ENCODE results near the gene LAMC3. TPM values are rescaled to one million over a fixed set of nuclear protein-coding genes. Genes with fewer than 3 reads are reported as not detected.

The LAMC3 gene
- total RNA-seq, 2 experiments from 2014 or later, result 0.19 to 2.2 TPM

DNA sequence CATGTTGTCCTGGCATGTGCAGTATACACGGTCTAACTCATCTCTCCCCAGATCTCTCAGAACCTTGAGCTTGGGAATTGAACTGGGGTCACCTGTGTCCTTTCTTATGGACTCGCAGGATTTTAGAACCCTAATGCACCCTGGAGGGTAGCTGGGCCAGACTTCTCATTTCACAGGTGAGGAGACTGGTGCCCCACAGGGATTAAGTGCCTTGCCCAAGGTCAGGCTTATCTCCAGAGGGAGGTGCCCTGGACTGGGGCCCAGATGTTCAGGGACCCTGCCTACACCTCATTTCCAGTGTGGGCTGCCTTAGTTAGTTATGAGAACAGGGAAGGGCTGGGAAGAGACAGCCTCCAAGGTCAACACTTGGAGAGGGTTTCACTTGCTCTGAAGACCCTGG lies 112.4 kb downstream of the LAMC3 start:
- POLR2A ChIA-PET, result interaction anchor here (0.6 kb wide), 1 partner anchor 10 kb away, joined by 7 read pairs; no protein-coding TSS in a partner anchor
- H4K20me1 ChIP-seq (ENCODE audit: insufficient read depth, low read length), result no peaks in the 10 kb centered on the region; the same call in 1 of the 2 replicates
- H2AFZ ChIP-seq (ENCODE audit: low read length), result no peak overlapping the region
- no peak overlapping the region for H3K4me2 ChIP-seq (ENCODE audit: low read length)
- peaks cover under 1% of the 10 kb centered on the region for H3K4me1 ChIP-seq (ENCODE audit: insufficient read depth, low read length, poor library complexity, severe bottlenecking)
- no peak for DNase-seq (ENCODE audit: low spot score)
- H3K4me3 ChIP-seq (ENCODE audit: low read depth, low read length, poor library complexity, severe bottlenecking), result no peak overlapping the region
- H3K9me2 ChIP-seq (ENCODE audit: insufficient read depth, low read length), result no peaks in the 10 kb centered on the region
- no peaks in the 10 kb centered on the region for H3K9me3 ChIP-seq (ENCODE audit: low read length)
- no peak overlapping the region for H3K27ac ChIP-seq (ENCODE audit: low read depth, low read length, poor library complexity, severe bottlenecking)
- CTCF ChIA-PET (ENCODE audit: unreplicated experiment), result no interaction called here
- peaks cover 8% of the 10 kb centered on the region for H3K79me2 ChIP-seq (ENCODE audit: insufficient read depth, low read depth, low read length)
- TF ChIP-seq, protein P1, sequence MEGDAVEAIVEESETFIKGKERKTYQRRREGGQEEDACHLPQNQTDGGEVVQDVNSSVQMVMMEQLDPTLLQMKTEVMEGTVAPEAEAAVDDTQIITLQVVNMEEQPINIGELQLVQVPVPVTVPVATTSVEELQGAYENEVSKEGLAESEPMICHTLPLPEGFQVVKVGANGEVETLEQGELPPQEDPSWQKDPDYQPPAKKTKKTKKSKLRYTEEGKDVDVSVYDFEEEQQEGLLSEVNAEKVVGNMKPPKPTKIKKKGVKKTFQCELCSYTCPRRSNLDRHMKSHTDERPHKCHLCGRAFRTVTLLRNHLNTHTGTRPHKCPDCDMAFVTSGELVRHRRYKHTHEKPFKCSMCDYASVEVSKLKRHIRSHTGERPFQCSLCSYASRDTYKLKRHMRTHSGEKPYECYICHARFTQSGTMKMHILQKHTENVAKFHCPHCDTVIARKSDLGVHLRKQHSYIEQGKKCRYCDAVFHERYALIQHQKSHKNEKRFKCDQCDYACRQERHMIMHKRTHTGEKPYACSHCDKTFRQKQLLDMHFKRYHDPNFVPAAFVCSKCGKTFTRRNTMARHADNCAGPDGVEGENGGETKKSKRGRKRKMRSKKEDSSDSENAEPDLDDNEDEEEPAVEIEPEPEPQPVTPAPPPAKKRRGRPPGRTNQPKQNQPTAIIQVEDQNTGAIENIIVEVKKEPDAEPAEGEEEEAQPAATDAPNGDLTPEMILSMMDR (conservative IDR thresholded peaks at IDR 0.05; ENCODE audit: low read length), result no peak
- TF ChIP-seq EZH2phosphoT487 (IDR thresholded peaks at IDR 0.05; ENCODE audit: borderline replicate concordance, low read depth, low read length), result no peak
- no TSS peak for BruUV-seq (replicated peaks)
- no peaks in the 10 kb centered on the region for H3K36me3 ChIP-seq (ENCODE audit: insufficient read depth, low read length)
- intact Hi-C loops (cut with micrococcal nuclease; ENCODE audit: unreplicated experiment), result no loop called here

DNA sequence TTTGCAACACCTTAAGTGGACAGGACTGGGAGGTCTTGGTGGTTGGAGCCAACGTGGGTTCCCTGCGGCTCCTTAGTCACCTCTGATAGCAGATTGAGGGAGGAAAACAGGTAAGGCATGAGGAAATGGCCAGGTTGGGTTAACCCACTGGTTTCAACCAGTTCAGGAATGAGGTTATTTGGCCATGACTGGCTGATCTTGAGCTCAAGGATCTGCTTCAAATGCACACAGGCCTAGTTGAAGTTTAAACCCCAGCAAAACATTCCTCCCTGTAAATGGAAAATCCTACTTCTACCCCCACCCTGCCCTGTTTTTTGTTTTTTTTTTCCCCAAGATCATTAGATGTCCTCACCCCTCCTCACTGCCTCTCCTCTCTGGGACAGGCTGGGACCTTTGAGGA lies 113.2 kb downstream of the LAMC3 start:
- no peaks in the 10 kb centered on the region for H3K9me3 ChIP-seq (ENCODE audit: low read length)
- CTCF ChIA-PET (ENCODE audit: unreplicated experiment), result no interaction called here
- peaks cover 8% of the 10 kb centered on the region for H3K4me1 ChIP-seq (ENCODE audit: insufficient read depth, low read length, poor library complexity, severe bottlenecking)
- H3K9me2 ChIP-seq (ENCODE audit: insufficient read depth, low read length), result no peaks in the 10 kb centered on the region
- no TSS peak for BruUV-seq (replicated peaks)
- peaks cover 17% of the 10 kb centered on the region for H3K79me2 ChIP-seq (ENCODE audit: insufficient read depth, low read depth, low read length)
- H3K4me2 ChIP-seq (ENCODE audit: low read length), result no peak overlapping the region
- peaks cover under 1% of the 10 kb centered on the region; the same call in 1 of the 2 replicates for H3K36me3 ChIP-seq (ENCODE audit: insufficient read depth, low read length)
- no peak for TF ChIP-seq EZH2phosphoT487 (IDR thresholded peaks at IDR 0.05; ENCODE audit: borderline replicate concordance, low read depth, low read length)
- TF ChIP-seq, protein P1 (conservative IDR thresholded peaks at IDR 0.05; ENCODE audit: low read length), result no peak
- H3K4me3 ChIP-seq (ENCODE audit: low read depth, low read length, poor library complexity, severe bottlenecking), result no peak overlapping the region
- no peaks in the 10 kb centered on the region; the same call in 1 of the 2 replicates for H4K20me1 ChIP-seq (ENCODE audit: insufficient read depth, low read length)
- no peak for DNase-seq (ENCODE audit: low spot score)
- POLR2A ChIA-PET, result interaction anchor here (0.7 to 1.0 kb wide), 2 partner anchors 215 to 481 kb away, joined by 3 read pairs; no protein-coding TSS in a partner anchor
- H3K27ac ChIP-seq (ENCODE audit: low read depth, low read length, poor library complexity, severe bottlenecking), result no peak overlapping the region
- intact Hi-C loops (cut with micrococcal nuclease; ENCODE audit: unreplicated experiment), result no loop called here
- no peak overlapping the region for H2AFZ ChIP-seq (ENCODE audit: low read length)

DNA sequence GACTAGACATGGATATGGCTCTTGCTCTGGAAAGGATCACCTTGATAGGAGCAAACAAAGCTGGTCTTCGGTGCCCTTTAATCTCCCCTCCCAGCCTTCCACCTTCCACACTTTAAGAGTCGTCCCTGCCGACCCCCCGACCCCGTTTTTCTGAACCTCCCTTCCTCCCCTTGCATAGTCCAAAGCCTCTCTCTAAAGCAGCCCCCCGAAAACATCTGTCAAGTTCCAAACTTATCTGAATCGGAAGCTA lies 116.0 kb downstream of the LAMC3 start:
- Histone ChIP-seq H3K79me2 (ENCODE audit: insufficient read depth, low read depth, low read length) (peaks cover 24% of the 10 kb centered on the region), H3K36me3 (ENCODE audit: insufficient read depth, low read length) (peaks cover 28% of the 10 kb centered on the region), H3K4me1 (ENCODE audit: insufficient read depth, low read length, poor library complexity, severe bottlenecking) (peaks cover 9% of the 10 kb centered on the region), H3K27ac (ENCODE audit: low read depth, low read length, poor library complexity, severe bottlenecking) (peak overlapping the region; percentile 52), H4K20me1 (ENCODE audit: insufficient read depth, low read length) (no peaks in the 10 kb centered on the region; the same call in 1 of the 2 replicates), H3K4me2 (ENCODE audit: low read length) (peak overlapping the region; percentile 73), H2AFZ (ENCODE audit: low read length) (peak overlapping the region; percentile 40; the same call in 1 of the 2 replicates), H3K9me2 (ENCODE audit: insufficient read depth, low read length) (no peaks in the 10 kb centered on the region), H3K4me3 (ENCODE audit: low read depth, low read length, poor library complexity, severe bottlenecking) (peak overlapping the region; percentile 81), H3K9me3 (ENCODE audit: low read length) (no peaks in the 10 kb centered on the region)
- ChIA-PET CTCF (ENCODE audit: unreplicated experiment) (interaction anchor here (0.7 kb wide), 2 partner anchors 13 to 1983 kb away, joined by 3 read pairs; no protein-coding TSS in a partner anchor), POLR2A (interaction anchor here (0.6 to 1.9 kb wide), 6 partner anchors 8 to 1239 kb away, joined by 3 to 9 read pairs (median 4); no protein-coding TSS in a partner anchor)
- no peak for TF ChIP-seq EZH2phosphoT487 (IDR thresholded peaks at IDR 0.05; ENCODE audit: borderline replicate concordance, low read depth, low read length)
- TF ChIP-seq, protein P1 (conservative IDR thresholded peaks at IDR 0.05; ENCODE audit: low read length), result no peak
- no peak for DNase-seq (ENCODE audit: low spot score)
- intact Hi-C loops (cut with micrococcal nuclease; ENCODE audit: unreplicated experiment), result no loop called here
- TSS peak; percentile 99 for BruUV-seq (replicated peaks)
